ENCODE data around the gene ING4. TPM values are rescaled to one million over a fixed set of nuclear protein-coding genes. Genes with fewer than 3 reads are reported as not detected.

ING4 gene
- total RNA-seq, 6 donors from 2014 or later, result 24.3 to 79.6 (median 33.8) TPM

DNA sequence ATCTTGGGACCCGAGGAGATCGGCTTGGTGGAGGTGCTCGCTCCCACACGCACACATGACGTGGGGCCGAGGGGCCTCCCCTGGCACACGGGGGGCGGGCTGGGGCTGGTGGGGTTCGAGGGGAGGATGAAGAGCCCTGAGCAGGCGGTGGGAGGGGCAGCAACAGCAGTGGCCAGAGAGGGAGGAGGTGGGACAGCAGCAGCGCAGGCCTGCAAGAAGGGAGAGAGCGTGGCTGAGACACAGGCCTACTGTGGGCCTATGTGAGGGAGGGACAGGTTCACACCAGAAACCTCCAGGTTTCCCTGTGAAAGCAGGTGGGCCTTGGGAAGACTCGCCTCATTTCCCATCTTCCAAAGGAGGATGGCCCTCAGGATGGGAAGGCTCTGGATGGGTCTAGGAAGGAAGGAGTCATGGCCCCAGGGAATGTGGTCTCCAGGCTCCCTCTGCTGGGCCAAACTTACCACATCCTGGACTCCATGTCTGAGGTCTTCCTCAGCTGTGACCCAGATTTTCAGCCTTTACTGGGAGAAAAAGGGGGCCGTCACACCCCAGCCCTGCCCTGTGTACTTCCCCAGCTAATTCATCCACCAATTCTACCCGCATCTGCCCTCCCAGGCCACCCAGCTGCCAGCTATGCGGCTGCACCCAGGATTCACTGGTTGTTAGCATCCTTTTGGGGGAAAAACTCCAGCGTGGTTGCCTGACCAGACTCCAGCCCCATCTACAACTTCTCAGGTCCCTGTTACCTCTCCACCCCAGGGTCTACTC is 34.8 kb upstream of the ING4 start:
- no peaks in the 10 kb centered on the region for H3K9me3 ChIP-seq
- peaks cover 0 to 31% (median 22%) of the 10 kb centered on the region in 4 donors for H3K27me3 ChIP-seq
- ATAC-seq (ENCODE audit: low FRiP score in 2 of 2) (peak; percentile 2 to 23), DNase-seq (peak in 1 of 2 donors; percentile 55)
- TF ChIP-seq POLR2AphosphoS5 (IDR thresholded peaks at IDR 0.05), result no peak
- TF ChIP-seq, protein P1, sequence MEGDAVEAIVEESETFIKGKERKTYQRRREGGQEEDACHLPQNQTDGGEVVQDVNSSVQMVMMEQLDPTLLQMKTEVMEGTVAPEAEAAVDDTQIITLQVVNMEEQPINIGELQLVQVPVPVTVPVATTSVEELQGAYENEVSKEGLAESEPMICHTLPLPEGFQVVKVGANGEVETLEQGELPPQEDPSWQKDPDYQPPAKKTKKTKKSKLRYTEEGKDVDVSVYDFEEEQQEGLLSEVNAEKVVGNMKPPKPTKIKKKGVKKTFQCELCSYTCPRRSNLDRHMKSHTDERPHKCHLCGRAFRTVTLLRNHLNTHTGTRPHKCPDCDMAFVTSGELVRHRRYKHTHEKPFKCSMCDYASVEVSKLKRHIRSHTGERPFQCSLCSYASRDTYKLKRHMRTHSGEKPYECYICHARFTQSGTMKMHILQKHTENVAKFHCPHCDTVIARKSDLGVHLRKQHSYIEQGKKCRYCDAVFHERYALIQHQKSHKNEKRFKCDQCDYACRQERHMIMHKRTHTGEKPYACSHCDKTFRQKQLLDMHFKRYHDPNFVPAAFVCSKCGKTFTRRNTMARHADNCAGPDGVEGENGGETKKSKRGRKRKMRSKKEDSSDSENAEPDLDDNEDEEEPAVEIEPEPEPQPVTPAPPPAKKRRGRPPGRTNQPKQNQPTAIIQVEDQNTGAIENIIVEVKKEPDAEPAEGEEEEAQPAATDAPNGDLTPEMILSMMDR (IDR thresholded peaks at IDR 0.05), result peak in 4 of 6 experiments; percentile 8 to 50 (median 18)
- no peak for TF ChIP-seq POLR2A (IDR thresholded peaks at IDR 0.05)
- no peak for TF ChIP-seq EP300 (IDR thresholded peaks at IDR 0.05)
- no peak overlapping the region for H3K27ac ChIP-seq
- H3K36me3 ChIP-seq, result no peaks in the 10 kb centered on the region
- peaks cover 11 to 19% (median 14%) of the 10 kb centered on the region in 4 donors for H3K4me1 ChIP-seq
- no peak overlapping the region for H3K4me3 ChIP-seq
- WGBS, 2 donors, result 69 to 77% methylated on average over 14 to 17 of the region's 17 CpGs

DNA sequence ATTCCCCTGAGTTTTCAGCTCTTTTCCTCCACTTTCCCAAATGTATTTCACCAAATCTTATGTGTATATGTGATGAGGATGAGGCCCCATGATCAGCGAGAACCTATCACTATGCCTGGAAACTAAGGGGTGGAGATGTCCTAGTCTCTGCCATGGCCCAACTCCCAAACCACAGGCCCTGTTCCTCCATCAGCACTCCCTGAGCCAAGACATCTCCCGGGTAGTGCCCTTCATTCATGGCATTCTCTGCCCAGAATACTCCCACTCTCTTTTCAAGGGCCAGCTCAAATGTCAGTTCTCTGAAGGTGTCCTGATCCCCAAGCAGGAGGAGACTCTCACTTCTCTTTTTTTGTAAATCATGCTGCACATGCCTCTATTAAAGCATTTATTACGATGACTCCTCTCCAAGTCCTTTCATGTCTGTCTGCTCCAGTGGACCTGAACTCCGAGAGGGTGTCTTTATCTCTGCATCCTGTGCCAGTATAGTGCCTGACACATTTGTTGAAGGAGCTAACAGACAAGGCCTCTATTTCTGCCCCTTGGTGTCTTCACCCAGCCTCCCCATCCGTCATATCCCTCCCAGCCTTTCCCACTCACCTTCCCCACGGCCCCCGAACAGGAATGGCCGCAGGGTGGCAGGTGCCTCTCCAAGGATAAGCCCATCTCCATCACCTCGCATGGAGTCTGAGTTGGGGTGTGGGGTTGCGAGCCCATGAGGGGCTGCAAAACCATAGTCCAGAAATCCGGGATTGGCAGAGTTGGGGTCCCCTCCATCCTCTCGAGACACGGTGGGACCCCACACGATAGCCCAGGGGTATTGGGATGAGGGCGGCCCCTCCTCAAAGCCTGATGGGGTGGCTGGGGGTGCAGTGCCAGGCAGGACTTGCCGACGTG is 34.0 kb upstream of the ING4 start:
- Histone ChIP-seq H3K4me1 (peaks cover 11 to 19% (median 16%) of the 10 kb centered on the region in 4 donors), H3K27ac (no peak overlapping the region), H3K4me3 (no peak overlapping the region), H3K36me3 (no peaks in the 10 kb centered on the region), H3K9me3 (no peaks in the 10 kb centered on the region), H3K27me3 (peaks cover 0 to 30% (median 20%) of the 10 kb centered on the region in 4 donors)
- 82 to 88% methylated on average over 11 to 17 of the region's 17 CpGs for WGBS, 2 donors
- no peak for ATAC-seq (ENCODE audit: low FRiP score in 2 of 2)
- TF ChIP-seq POLR2A (IDR thresholded peaks at IDR 0.05) (no peak), POLR2AphosphoS5 (IDR thresholded peaks at IDR 0.05) (no peak), EP300 (IDR thresholded peaks at IDR 0.05) (no peak)
- TF ChIP-seq, protein P1 (IDR thresholded peaks at IDR 0.05), result no peak
- no peak for DNase-seq

DNA sequence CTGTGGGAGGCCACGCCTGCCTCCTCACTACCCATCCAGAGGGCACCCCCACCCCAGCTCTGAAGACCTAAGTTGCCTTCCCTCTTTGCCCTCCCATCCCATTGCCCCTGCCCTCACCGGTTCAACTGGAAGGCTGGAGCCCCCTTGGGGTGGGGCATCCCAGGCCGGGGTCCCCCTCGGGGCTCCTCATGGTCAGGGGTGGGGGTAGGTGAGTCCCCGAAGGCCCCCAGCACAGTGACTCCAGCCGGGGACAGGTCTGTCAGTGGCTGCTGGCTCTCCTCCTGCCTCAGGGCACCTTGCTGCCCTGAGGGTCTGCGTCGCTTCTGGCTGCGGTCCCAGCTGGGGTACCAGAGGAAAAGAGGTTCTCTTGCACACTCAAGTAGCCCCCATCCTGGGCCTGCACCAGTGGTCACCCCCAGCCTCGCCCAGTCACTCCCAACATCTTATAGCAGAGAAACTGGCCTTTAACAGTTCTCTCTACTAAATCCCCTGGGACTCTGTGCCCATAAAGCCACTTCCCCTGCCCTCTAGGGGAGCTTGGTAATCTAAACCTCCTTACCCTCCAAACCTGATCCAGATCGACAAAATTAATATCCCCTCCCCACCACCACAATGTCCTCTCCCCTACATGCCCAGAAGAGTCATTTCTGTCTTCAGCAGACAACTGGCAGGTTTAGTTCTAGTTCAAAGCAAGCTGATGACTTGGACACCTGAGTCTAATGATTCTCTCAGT is 32.6 kb upstream of the ING4 start:
- peaks cover 0 to 16% (median 11%) of the 10 kb centered on the region in 4 donors for H3K27me3 ChIP-seq
- WGBS, 2 donors, result 78 to 83% methylated on average over 10 to 11 of the region's 11 CpGs
- no peak for ATAC-seq (ENCODE audit: low FRiP score in 2 of 2)

DNA sequence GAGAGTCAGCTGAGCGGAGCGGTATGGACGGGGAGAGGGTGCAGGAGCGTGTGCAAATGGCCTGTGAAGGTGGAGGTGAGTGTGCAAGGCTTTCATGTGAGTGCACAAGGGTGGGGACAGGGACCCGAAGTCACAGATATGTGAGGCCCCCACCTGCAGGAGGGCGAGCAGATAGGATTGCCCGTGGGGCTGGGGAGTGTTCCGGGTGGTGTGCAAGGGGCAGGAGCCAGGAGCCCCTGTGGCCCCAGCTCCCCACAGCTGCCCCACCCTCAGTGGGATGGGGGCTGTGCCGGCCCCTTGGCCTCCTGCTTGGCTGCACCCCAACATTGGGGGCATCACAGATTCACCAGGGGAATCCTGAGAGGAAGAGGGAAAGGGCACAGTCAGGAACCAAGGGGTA is 31.8 kb upstream of the ING4 start:
- ATAC-seq (ENCODE audit: low FRiP score in 2 of 2) (no peak), DNase-seq (no peak)
- TF ChIP-seq POLR2AphosphoS5 (IDR thresholded peaks at IDR 0.05) (no peak), POLR2A (IDR thresholded peaks at IDR 0.05) (no peak), EP300 (IDR thresholded peaks at IDR 0.05) (no peak)
- TF ChIP-seq, protein P1 (IDR thresholded peaks at IDR 0.05), result no peak
- WGBS, 2 donors, result 87 to 89% methylated on average over 9 of the region's 9 CpGs
- Histone ChIP-seq H3K36me3 (no peaks in the 10 kb centered on the region), H3K27ac (no peak overlapping the region), H3K9me3 (no peaks in the 10 kb centered on the region), H3K27me3 (peaks cover 0 to 8% (median 3%) of the 10 kb centered on the region in 4 donors), H3K4me1 (peaks cover 10 to 22% (median 15%) of the 10 kb centered on the region in 4 donors), H3K4me3 (no peak overlapping the region)

More for the DNA sequence above, 32.6 kb upstream of the ING4 start:
- Histone ChIP-seq H3K27ac (no peak overlapping the region), H3K4me3 (no peak overlapping the region), H3K36me3 (no peaks in the 10 kb centered on the region), H3K4me1 (peaks cover 11 to 22% (median 15%) of the 10 kb centered on the region in 4 donors), H3K9me3 (no peaks in the 10 kb centered on the region)
- TF ChIP-seq EP300 (IDR thresholded peaks at IDR 0.05), result no peak
- TF ChIP-seq POLR2A (IDR thresholded peaks at IDR 0.05), result no peak
- TF ChIP-seq, protein P1 (IDR thresholded peaks at IDR 0.05), result no peak
- TF ChIP-seq POLR2AphosphoS5 (IDR thresholded peaks at IDR 0.05), result no peak
- DNase-seq, result peak in 1 of 2 donors; percentile 53

Measured in upper lobe of left lung (tissue), 6 donors.